Measurements from ENCODE around the gene APMAP. TPM values are rescaled to one million over a fixed set of nuclear protein-coding genes. Genes with fewer than 3 reads are reported as not detected.
A peak's percentile ranks its signal among the peaks of the same experiment; 100 is the strongest.

The APMAP gene
- polyA plus RNA-seq (2012; rRNA removed) = 107 and 115 TPM in 2 replicates
- polyA plus RNA-seq (2012; cell fraction: cytosol; rRNA removed) = 123 and 130 TPM in 2 replicates
- 81.8 and 94.1 TPM in 2 replicates for polyA plus RNA-seq (2012; cell fraction: nucleus; rRNA removed)

GRCh38 chr20:24992487-24993205 is at the start of gene APMAP:
Gene APMAP (minus strand): TSS chr20:24992751. CDS start chr20:24992688, 63 bp downstream.
- H3K79me2 ChIP-seq (ENCODE audit: insufficient read depth) = peaks cover 44% of the 10 kb centered on the region
- no peaks in the 10 kb centered on the region for H4K20me1 ChIP-seq (ENCODE audit: insufficient read depth)
- DNase-seq = peak; percentile 98
- H2AFZ ChIP-seq (ENCODE audit: low read depth) = peak within 1 kb of the TSS; percentile 88
- H3F3A ChIP-seq (replicated peaks; ENCODE audit: insufficient read depth) = peaks cover 11% of the 10 kb centered on the region
- WGBS (ENCODE audit: low lambda C conversion rate) = 0% methylated on average over 11 of the region's 69 CpGs
- ChIA-PET POLR2A (no interaction called here), CTCF (interaction anchor here (1.2 to 4.7 kb wide), 7 partner anchors 71 to 415 kb away, joined by 3 to 48 read pairs (median 7); partner anchors contain the start of gene GINS1)
- H3K4me2 ChIP-seq = peak within 1 kb of the TSS; percentile 95
- peak within 1 kb of the TSS; percentile 76 to 89 for H3K27ac ChIP-seq (ENCODE audit: low read depth in 2 of 2, low read length in 1 of 2)
- H3K9me3 ChIP-seq = no peaks in the 10 kb centered on the region
- peaks cover 17 to 20% of the 10 kb centered on the region in 2 experiments; a peak in 3 of 4 replicates for H3K4me1 ChIP-seq (ENCODE audit: control insufficient read depth in 1 of 2, insufficient read depth in 2 of 2, low read depth in 1 of 2, low read length in 1 of 2)
- H3K4me3 ChIP-seq (ENCODE audit: low read depth in 2 of 2, low read length in 1 of 2) = peak within 1 kb of the TSS; percentile 91 to 95
- TF ChIP-seq TAF1 (IDR thresholded peaks at IDR 0.05; ENCODE audit: borderline replicate concordance, low read depth, low read length) (peak; percentile 85), FOSL2 (IDR thresholded peaks at IDR 0.05; ENCODE audit: borderline replicate concordance, low read depth) (no peak), GABPA (IDR thresholded peaks at IDR 0.05; ENCODE audit: low read depth) (peak; percentile 92), SMC3 (IDR thresholded peaks at IDR 0.05; ENCODE audit: low read depth, low read length) (no peak), NRF1 (IDR thresholded peaks at IDR 0.05; ENCODE audit: low read depth, low read length) (peak; percentile 2; the same call in 1 of the 2 replicates), USF1 (IDR thresholded peaks at IDR 0.05; ENCODE audit: borderline replicate concordance, low read depth) (peak; percentile 54; the same call in 1 of the 2 replicates), CHD2 (IDR thresholded peaks at IDR 0.05; ENCODE audit: low read length, partially characterized antibody) (no peak), MXI1 (IDR thresholded peaks at IDR 0.05; ENCODE audit: low read depth, low read length) (peak; percentile 73), GATA2 (CRISPR knock-in tag; IDR thresholded peaks at IDR 0.05) (peak; percentile 19; the same call in 1 of the 2 replicates), SIN3A (IDR thresholded peaks at IDR 0.05; ENCODE audit: borderline replicate concordance, low read depth, low read length) (peak; percentile 75; the same call in 1 of the 2 replicates), POLR2AphosphoS5 (IDR thresholded peaks at IDR 0.05; ENCODE audit: low read depth, low read length) (peak; percentile 89), FOXJ3 (CRISPR knock-in tag; IDR thresholded peaks at IDR 0.05) (peak; percentile 55; the same call in 1 of the 2 replicates), ELF1 (IDR thresholded peaks at IDR 0.05) (peak; percentile 87), MAX (IDR thresholded peaks at IDR 0.05; ENCODE audit: low read depth) (peak; percentile 90)
- H3K9ac ChIP-seq = peak within 1 kb of the TSS; percentile 75
- H3K9me2 ChIP-seq = no peaks in the 10 kb centered on the region
- no peaks in the 10 kb centered on the region for H3K27me3 ChIP-seq (ENCODE audit: insufficient read depth)
- peaks cover 0 to 3% of the 10 kb centered on the region in 2 experiments for H3K36me3 ChIP-seq (replicated peaks in 1 of 2; ENCODE audit: control insufficient read depth in 1 of 2, insufficient read depth in 2 of 2, low read length in 1 of 2)

- Histone ChIP-seq H3K4me2 (no peak overlapping the region), H3K9ac (no peak overlapping the region), H3K4me1 (ENCODE audit: control insufficient read depth in 1 of 2, insufficient read depth in 2 of 2, low read depth in 1 of 2, low read length in 1 of 2) (peaks cover 0 to 9% of the 10 kb centered on the region in 2 experiments; a peak in 1 of 4 replicates), H3K79me2 (ENCODE audit: insufficient read depth) (no peaks in the 10 kb centered on the region), H3K9me2 (no peaks in the 10 kb centered on the region), H4K20me1 (ENCODE audit: insufficient read depth) (no peaks in the 10 kb centered on the region), H3K27ac (ENCODE audit: low read depth in 2 of 2, low read length in 1 of 2) (no peak overlapping the region), H3K4me3 (ENCODE audit: low read depth in 2 of 2, low read length in 1 of 2) (no peak overlapping the region), H3F3A (replicated peaks; ENCODE audit: insufficient read depth) (no peaks in the 10 kb centered on the region), H2AFZ (ENCODE audit: low read depth) (no peak overlapping the region), H3K36me3 (replicated peaks in 1 of 2; ENCODE audit: control insufficient read depth in 1 of 2, insufficient read depth in 2 of 2, low read length in 1 of 2) (no peaks in the 10 kb centered on the region), H3K9me3 (no peaks in the 10 kb centered on the region), H3K27me3 (ENCODE audit: insufficient read depth) (no peaks in the 10 kb centered on the region)
- DNase-seq = no peak
- CTCF ChIA-PET = no interaction called here
- POLR2A ChIA-PET = no interaction called here
- WGBS (ENCODE audit: low lambda C conversion rate) = 89% methylated on average over 16 of the region's 21 CpGs
- TF ChIP-seq MEF2A (IDR thresholded peaks at IDR 0.05; ENCODE audit: borderline replicate concordance, low read depth) = no peak
- no peak for TF ChIP-seq IRF3 (IDR thresholded peaks at IDR 0.05; ENCODE audit: low read depth, low read length)
- no peak for TF ChIP-seq FOXJ3 (CRISPR knock-in tag; IDR thresholded peaks at IDR 0.05)
- TF ChIP-seq ZBTB33 (IDR thresholded peaks at IDR 0.05; ENCODE audit: borderline replicate concordance, low read depth) = no peak
- no peak for TF ChIP-seq RFX5 (IDR thresholded peaks at IDR 0.05; ENCODE audit: low read length)
- TF ChIP-seq GATA2 (CRISPR knock-in tag; IDR thresholded peaks at IDR 0.05) = no peak
- no peak for TF ChIP-seq PBX3 (IDR thresholded peaks at IDR 0.05)
- TF ChIP-seq EZH2phosphoT487 (IDR thresholded peaks at IDR 0.05; ENCODE audit: borderline replicate concordance, low read depth) = no peak
- TF ChIP-seq NRF1 (IDR thresholded peaks at IDR 0.05; ENCODE audit: low read depth, low read length) = no peak
Observed at GRCh38 chr20:25041813-25042530, 49.4 kb upstream of the APMAP start.
